Amygdala (tissue), 56 donors: ENCODE results near the gene SPATA31E1.
"Not testable (repeated sequence)": the region's sequence is repeated elsewhere in the genome, so short reads cannot be mapped to it uniquely, and the experiment has no call there.

Experiments used
- DNase-seq, 56 donors: peaks; one replicate each; lab custom pipeline; 2025; lab: John Stamatoyannopoulos, UW

SPATA31E1 gene

DNA sequence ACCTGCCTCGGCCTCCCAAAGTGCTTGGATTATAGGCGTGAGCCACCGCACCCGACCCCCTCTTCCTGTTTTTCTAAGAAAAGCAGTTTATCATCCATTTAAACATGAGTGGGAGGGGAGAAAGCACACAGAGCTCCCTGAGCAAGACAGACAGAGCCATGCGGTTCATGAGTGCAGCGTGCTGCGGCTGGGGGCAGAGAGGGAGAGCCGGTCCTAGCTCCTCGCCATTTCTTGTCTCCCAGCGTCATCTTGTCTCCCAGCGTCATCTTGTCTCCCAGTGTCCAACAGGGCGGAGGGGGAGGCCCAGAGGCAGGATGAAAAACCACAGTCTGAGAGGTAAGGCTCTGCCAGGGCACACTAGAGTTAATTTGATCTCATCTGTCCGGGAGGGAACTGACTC is 36.3 kb downstream of the SPATA31E1 start:
- DNase-seq, result not testable (repeated sequence)

DNA sequence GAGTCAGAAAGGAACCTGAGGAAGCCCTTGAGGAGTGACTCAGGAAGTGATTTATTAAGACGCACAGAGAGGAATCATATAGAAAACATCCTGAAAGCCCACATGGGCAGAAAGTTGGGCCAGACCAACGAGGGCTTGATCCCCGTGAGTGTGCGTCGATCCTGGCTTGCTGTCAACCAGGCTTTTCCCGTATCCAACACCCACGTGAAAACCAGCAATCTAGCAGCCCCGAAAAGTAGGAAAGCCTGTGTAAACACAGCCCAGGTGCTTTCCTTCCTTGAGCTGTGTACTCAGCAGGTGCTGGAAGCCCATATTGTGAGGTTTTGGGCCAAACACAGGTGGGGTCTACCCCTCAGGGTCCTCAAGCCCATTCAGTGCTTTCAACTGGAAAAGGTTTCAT is 38.9 kb downstream of the SPATA31E1 start:
- not testable (repeated sequence) for DNase-seq

DNA sequence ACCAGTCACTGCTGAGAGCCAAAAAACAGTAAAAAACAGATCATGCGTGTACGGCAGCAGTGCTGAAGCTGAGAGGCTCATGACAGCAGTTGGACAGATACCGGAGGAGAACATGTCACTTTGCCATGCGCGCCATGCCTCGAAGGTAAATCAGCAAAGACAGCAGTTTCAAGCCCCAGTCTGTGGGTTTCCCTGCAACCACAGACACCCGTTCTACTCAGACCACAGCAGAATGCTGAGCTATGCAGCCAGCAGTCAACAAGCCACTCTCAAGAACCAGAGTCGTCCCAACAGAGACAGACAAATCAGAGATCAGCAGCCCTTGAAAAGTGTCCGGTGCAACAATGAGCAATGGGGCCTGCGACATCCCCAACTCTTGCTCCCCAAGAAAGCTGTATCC is 40.3 kb downstream of the SPATA31E1 start:
- not testable (repeated sequence) for DNase-seq

DNA sequence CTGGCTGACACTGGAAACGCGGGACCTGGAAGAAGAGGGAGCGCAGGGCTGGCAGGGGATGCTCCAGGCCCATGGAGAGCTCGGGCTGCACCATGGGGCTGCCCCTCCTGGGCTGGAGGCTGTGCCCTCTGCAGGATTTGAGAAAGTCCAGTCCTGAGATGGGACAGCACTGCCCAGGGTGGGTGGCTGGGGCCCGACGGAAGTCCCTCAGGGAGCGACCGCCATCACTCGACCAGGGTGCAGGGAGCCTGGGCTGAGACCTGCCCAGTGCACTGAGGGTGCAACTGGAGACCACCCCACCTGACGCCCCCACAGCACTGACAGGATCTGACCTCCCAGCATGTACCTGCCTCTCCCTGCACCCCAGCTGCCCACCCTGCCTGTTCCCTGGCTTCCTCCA is 42.2 kb downstream of the SPATA31E1 start:
- not testable (repeated sequence) for DNase-seq

DNA sequence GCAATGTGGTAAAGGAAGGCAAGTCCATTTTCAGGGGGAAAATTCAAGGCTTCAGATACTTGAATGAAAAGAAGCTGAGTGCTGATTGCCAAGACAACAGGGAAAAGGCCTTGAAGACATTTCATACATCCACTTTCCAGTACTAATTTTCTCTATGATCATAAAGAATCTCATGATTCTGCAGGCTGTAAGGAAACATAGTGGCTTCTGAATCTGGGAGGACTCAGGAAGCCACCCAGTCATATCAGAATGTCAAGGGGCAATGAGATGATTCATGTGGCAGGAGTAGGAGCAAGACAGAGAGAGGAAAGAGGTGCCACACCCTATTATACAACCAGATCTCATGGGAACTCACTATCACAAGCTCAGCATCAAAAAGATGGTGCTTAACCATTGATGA is 46.5 kb downstream of the SPATA31E1 start:
- DNase-seq, result not testable (repeated sequence)

- DNase-seq, result not testable (repeated sequence)
These were observed 51.8 kb downstream of the SPATA31E1 start for GRCh38 chr9:87934444-87934843.

- not testable (repeated sequence) for DNase-seq
These were observed 54.7 kb downstream of the SPATA31E1 start for GRCh38 chr9:87937352-87937751.

- DNase-seq, result not testable (repeated sequence)
These were observed 55.2 kb downstream of the SPATA31E1 start for GRCh38 chr9:87937918-87938317.

- DNase-seq, result not testable (repeated sequence)
These were observed 55.7 kb downstream of the SPATA31E1 start for GRCh38 chr9:87938336-87938735.
